GM23338 (cell line): Measurements from ENCODE around the gene OR10H1. TPM values are rescaled to one million over a fixed set of nuclear protein-coding genes. Genes with fewer than 3 reads are reported as not detected.

ENCODE experiments used
- ATAC-seq: fragments of 200-7000 bp; cut with Tn5 transposase; 3 replicates; pipeline ENCODE4 v1.9.1; 2020
- DNase-seq: peaks from one replicate; pipeline ENCODE4 v3.0.0-alpha.2; 2015; ENCODE audit warnings: low spot score
- H2AFZ ChIP-seq: fragments of 200-600 bp; sonication (generic); 2 replicates; pipeline ENCODE4 v1.8.0; 2016; ENCODE audit warnings: antibody characterized with exemption, mild to moderate bottlenecking, moderate library complexity
- H3F3A ChIP-seq: fragments of 200-600 bp; sonication (generic); replicated peaks from 2 replicates; pipeline ENCODE4 v1.8.0; 2017; ENCODE audit warnings: antibody characterized with exemption, mixed run types, low read depth
- H3K27ac ChIP-seq: fragments of 200-600 bp; sonication (generic); 2 replicates; pipeline ENCODE4 v1.6.1; 2016; ENCODE audit warnings: low read depth
- H3K27me3 ChIP-seq: fragments of 200-600 bp; sonication (generic); 2 replicates; pipeline ENCODE4 v1.8.0; 2016; ENCODE audit warnings: mild to moderate bottlenecking, mixed run types, moderate library complexity; ENCODE audit not compliant: insufficient read depth
- H3K36me3 ChIP-seq: fragments of 200-600 bp; sonication (generic); 2 replicates; pipeline ENCODE4 v1.8.0; 2016; ENCODE audit warnings: mild to moderate bottlenecking; ENCODE audit not compliant: insufficient read depth
- H3K4me1 ChIP-seq: fragments of 200-600 bp; sonication (generic); 2 replicates; pipeline ENCODE4 v1.8.0; 2016; ENCODE audit warnings: mild to moderate bottlenecking, moderate library complexity; ENCODE audit not compliant: insufficient read depth
- H3K4me2 ChIP-seq: fragments of 200-600 bp; sonication (generic); 2 replicates; pipeline ENCODE4 v1.7.1; 2017; ENCODE audit warnings: mixed run types
- H3K4me3 ChIP-seq: fragments of 200-600 bp; sonication (generic); 2 replicates; pipeline ENCODE4 v1.6.1; 2016; ENCODE audit warnings: mixed run types
- H3K79me2 ChIP-seq: fragments of 200-600 bp; sonication (generic); replicated peaks from 2 replicates; pipeline ENCODE4 v1.8.0; 2017; ENCODE audit warnings: mild to moderate bottlenecking; ENCODE audit not compliant: insufficient read depth
- H3K9me2 ChIP-seq: fragments of 200-600 bp; sonication (generic); 2 replicates; pipeline ENCODE4 v1.8.0; 2017; ENCODE audit not compliant: insufficient read depth
- H4K20me1 ChIP-seq: fragments of 200-600 bp; sonication (generic); replicated peaks from 2 replicates; pipeline ENCODE4 v1.8.0; 2017; ENCODE audit warnings: mild to moderate bottlenecking; ENCODE audit not compliant: insufficient read depth
- H3K27ac Mint-ChIP-seq: 2 replicates; pipeline ENCODE4 v1.8.0; 2020; ENCODE audit warnings: inconsistent platforms, mild to moderate bottlenecking, moderate library complexity, mixed read lengths
- H3K27me3 Mint-ChIP-seq: 3 replicates; pipeline ENCODE4 v1.8.0; 2022; ENCODE audit warnings: low read depth, mild to moderate bottlenecking, moderate library complexity, mixed read lengths, inconsistent platforms; ENCODE audit not compliant: insufficient read depth, poor library complexity
- H3K36me3 Mint-ChIP-seq: 3 replicates; pipeline ENCODE4 v1.8.0; 2021; ENCODE audit warnings: low read depth, mild to moderate bottlenecking, inconsistent platforms, moderate library complexity, mixed read lengths
- H3K4me1 Mint-ChIP-seq: 3 replicates; pipeline ENCODE4 v1.8.0; 2020; ENCODE audit warnings: mild to moderate bottlenecking, inconsistent platforms, mixed read lengths
- H3K4me3 Mint-ChIP-seq: 3 replicates; pipeline ENCODE4 v1.8.0; 2021; ENCODE audit warnings: moderate library complexity, mild to moderate bottlenecking, inconsistent platforms, mixed read lengths
- H3K9me3 Mint-ChIP-seq: 3 replicates; pipeline ENCODE4 v1.8.0; 2020; ENCODE audit warnings: moderate library complexity, mild to moderate bottlenecking, inconsistent platforms, mixed read lengths
- CREB1 ChIP-seq: fragments of 250-450 bp; sonication (Bioruptor Pico); IDR thresholded peaks from 2 replicates; pipeline ENCODE4 v1.5.0; 2020; ENCODE audit warnings: low read depth, mild to moderate bottlenecking, moderate library complexity
- CTCF ChIP-seq, 2 experiments: fragments of 200-600 bp in 1 of 2; sonication (generic) in 1 of 2; conservative IDR thresholded peaks; 2 replicates each; pipeline versions ENCODE4 v1.5.1 to v1.6.1; 2016 to 2017; ENCODE audit warnings: antibody characterized with exemption in 2 of 2, low read depth in 2 of 2, mild to moderate bottlenecking in 2 of 2, moderate library complexity in 1 of 2
- ETS1 ChIP-seq: IDR thresholded peaks from 2 replicates; pipeline ENCODE4 v1.6.1; 2016; ENCODE audit warnings: antibody characterized with exemption
- EZH2 ChIP-seq: fragments of 200-600 bp; sonication (generic); IDR thresholded peaks from one replicate; pipeline ENCODE4 v1.8.0; 2017; ENCODE audit warnings: antibody characterized with exemption, mild to moderate bottlenecking, low read depth; ENCODE audit not compliant: unreplicated experiment
- EZH2phosphoT487 ChIP-seq: fragments of 200-600 bp; sonication (generic); IDR thresholded peaks from one replicate; pipeline ENCODE4 v1.8.1; 2018; ENCODE audit warnings: antibody characterized with exemption; ENCODE audit not compliant: unreplicated experiment
- JUNB ChIP-seq: IDR thresholded peaks from one replicate; pipeline ENCODE4 v1.6.1; 2016; ENCODE audit warnings: antibody characterized with exemption; ENCODE audit not compliant: unreplicated experiment
- NANOG ChIP-seq: IDR thresholded peaks from 2 replicates; pipeline ENCODE4 v1.6.1; 2016; ENCODE audit warnings: antibody characterized with exemption, borderline replicate concordance
- POLR2AphosphoS5 ChIP-seq: IDR thresholded peaks from 2 replicates; pipeline ENCODE4 v1.6.1; 2016; ENCODE audit warnings: antibody characterized with exemption, low read depth
- REST ChIP-seq: IDR thresholded peaks from one replicate; pipeline ENCODE4 v1.6.1; 2018; ENCODE audit warnings: antibody characterized with exemption; ENCODE audit not compliant: unreplicated experiment
- STAT1 ChIP-seq: IDR thresholded peaks from one replicate; pipeline ENCODE4 v1.6.1; 2016; ENCODE audit warnings: antibody characterized with exemption; ENCODE audit not compliant: unreplicated experiment
- ZNF114 ChIP-seq: fragments of 250-450 bp; sonication (Bioruptor Pico); IDR thresholded peaks from 2 replicates; pipeline ENCODE4 v1.5.0; 2020; ENCODE audit warnings: mild to moderate bottlenecking, moderate library complexity
- ZNF462 ChIP-seq: fragments of 250-450 bp; sonication (Bioruptor Pico); IDR thresholded peaks from 2 replicates; pipeline ENCODE4 v1.5.0; 2020; ENCODE audit warnings: mild to moderate bottlenecking, moderate library complexity
- polyA plus RNA-seq: library from polyadenylated mRNA; unstranded; fragments of >200 nt; fragmentation: Nextera tagmentation; extraction: Ambion mirVana; gene quantifications from 2 replicates; pipeline ENCODE4 v1.2.1, GENCODE V29; 2016
- total RNA-seq: library from RNA; depleted of rRNA; stranded (reverse); fragments of >200 nt; shearing (Covaris generic); gene quantifications from 2 replicates; pipeline ENCODE4 v1.2.3, GENCODE V29; 2014

Gene OR10H1
- total and polyA plus RNA-seq, 2 experiments from 2014 or later: not detected

GRCh38 chr19:15850385-15850784, 34.9 kb upstream of the OR10H1 start:
- Mint-ChIP-seq H3K4me3 (no peak overlapping the region), H3K36me3 (peaks cover 34% of the 10 kb centered on the region), H3K27ac (no peak overlapping the region), H3K4me1 (no peaks in the 10 kb centered on the region), H3K27me3 (peaks cover under 1% of the 10 kb centered on the region), H3K9me3 (peaks cover 97% of the 10 kb centered on the region)
- Histone ChIP-seq H3K79me2 (no peaks in the 10 kb centered on the region), H3K4me2 (no peak overlapping the region), H2AFZ (no peak overlapping the region), H3K36me3 (no peaks in the 10 kb centered on the region), H3K9me2 (no peaks in the 10 kb centered on the region), H3K27ac (no peak overlapping the region), H4K20me1 (no peaks in the 10 kb centered on the region), H3K4me3 (no peak overlapping the region), H3K27me3 (no peaks in the 10 kb centered on the region), H3F3A (no peaks in the 10 kb centered on the region), H3K4me1 (no peaks in the 10 kb centered on the region)
- DNase-seq: no peak
- TF ChIP-seq ETS1 (no peak), CTCF (conservative IDR thresholded peaks at IDR 0.05; ENCODE audit: low read depth in 2 of 2) (no peak), REST (no peak), JUNB (no peak), EZH2phosphoT487 (no peak), ZNF114 (CRISPR knock-in tag) (no peak), NANOG (no peak), ZNF462 (CRISPR knock-in tag) (no peak), EZH2 (no peak), STAT1 (no peak), CREB1 (CRISPR knock-in tag) (no peak), POLR2AphosphoS5 (no peak)
- ATAC-seq: no peak
